Fibroblast of pulmonary artery (primary cell): Measurements from ENCODE around the gene SLC35E1.

Source experiments
- DNase-seq: peaks from one replicate; pipeline ENCODE4 v3.0.0-alpha.2; 2010; ENCODE audit warnings: low read depth
- H3K4me3 ChIP-seq: replicated peaks from 2 replicates; pipeline ENCODE4 v1.5.1; 2011; ENCODE audit warnings: low read depth, mild to moderate bottlenecking, control low read depth, low read length, moderate library complexity
- TF ChIP-seq, protein P1 (sequence below): IDR thresholded peaks from 2 replicates; pipeline ENCODE4 v1.5.1; 2011; ENCODE audit warnings: mild to moderate bottlenecking, control low read depth, low read length, inconsistent platforms; ENCODE audit errors: missing control alignments

SLC35E1 gene

DNA sequence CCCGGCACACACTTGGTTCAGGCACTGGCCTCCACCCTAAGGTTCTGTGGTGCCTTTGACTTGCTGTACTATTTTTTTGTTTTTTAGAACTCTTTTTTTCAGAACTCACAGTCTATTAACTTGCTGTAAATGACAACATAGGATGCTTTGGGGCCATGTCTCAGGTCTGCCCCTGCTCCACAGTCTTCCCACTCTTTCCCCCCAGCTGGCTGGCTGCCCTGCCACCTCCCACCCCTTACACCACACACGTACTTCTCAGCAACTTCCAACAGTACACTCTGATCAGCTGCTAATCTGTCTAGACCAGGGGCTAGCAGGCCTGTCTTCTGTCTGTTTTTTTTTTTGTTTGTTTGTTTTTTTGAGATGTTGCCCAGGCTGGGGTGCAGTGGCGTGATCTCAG is 67.9 kb downstream of the SLC35E1 start:
- no peak for DNase-seq
- TF ChIP-seq, protein P1, sequence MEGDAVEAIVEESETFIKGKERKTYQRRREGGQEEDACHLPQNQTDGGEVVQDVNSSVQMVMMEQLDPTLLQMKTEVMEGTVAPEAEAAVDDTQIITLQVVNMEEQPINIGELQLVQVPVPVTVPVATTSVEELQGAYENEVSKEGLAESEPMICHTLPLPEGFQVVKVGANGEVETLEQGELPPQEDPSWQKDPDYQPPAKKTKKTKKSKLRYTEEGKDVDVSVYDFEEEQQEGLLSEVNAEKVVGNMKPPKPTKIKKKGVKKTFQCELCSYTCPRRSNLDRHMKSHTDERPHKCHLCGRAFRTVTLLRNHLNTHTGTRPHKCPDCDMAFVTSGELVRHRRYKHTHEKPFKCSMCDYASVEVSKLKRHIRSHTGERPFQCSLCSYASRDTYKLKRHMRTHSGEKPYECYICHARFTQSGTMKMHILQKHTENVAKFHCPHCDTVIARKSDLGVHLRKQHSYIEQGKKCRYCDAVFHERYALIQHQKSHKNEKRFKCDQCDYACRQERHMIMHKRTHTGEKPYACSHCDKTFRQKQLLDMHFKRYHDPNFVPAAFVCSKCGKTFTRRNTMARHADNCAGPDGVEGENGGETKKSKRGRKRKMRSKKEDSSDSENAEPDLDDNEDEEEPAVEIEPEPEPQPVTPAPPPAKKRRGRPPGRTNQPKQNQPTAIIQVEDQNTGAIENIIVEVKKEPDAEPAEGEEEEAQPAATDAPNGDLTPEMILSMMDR: no peak
- no peak overlapping the region for H3K4me3 ChIP-seq
